ENCODE data around the gene RCOR1. TPM values are rescaled to one million over a fixed set of nuclear protein-coding genes. Genes with fewer than 3 reads are reported as not detected.

Gene RCOR1
- total RNA-seq, 1 experiment from 2014 or later: 33.6 TPM

DNA sequence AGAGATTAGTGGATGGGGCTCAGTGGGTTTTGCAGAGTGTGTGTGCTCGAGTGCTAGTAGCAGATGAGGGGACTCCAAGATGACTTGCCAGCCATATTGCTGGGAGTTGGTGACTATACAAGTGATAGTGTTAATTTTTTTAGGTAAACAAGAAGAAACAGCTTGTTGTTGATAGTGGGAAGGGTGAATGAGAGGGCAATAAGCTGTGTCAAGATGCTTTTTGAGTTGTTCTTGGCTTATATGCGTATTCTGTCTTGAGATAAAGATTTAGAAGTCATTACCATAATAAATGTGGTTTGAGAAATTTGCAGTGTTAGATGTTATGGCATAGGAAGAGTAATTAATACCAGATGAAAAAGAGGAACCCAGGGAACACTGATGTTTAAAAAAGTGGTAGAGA is 75.3 kb downstream of the RCOR1 start:
- Histone ChIP-seq H3K36me3 (ENCODE audit: control insufficient read depth, insufficient read depth, low read length) (no peaks in the 10 kb centered on the region), H3K27me3 (replicated peaks; ENCODE audit: control insufficient read depth, insufficient read depth, low read length) (no peaks in the 10 kb centered on the region), H3K4me1 (no peaks in the 10 kb centered on the region), H3K4me3 (ENCODE audit: low read depth, low read length) (no peak overlapping the region), H3K9me3 (no peaks in the 10 kb centered on the region)
- Mint-ChIP-seq H3K36me3 (ENCODE audit: insufficient read depth, unreplicated experiment) (no peaks in the 10 kb centered on the region), H3K27ac (ENCODE audit: unreplicated experiment) (no peak overlapping the region), H3K27me3 (ENCODE audit: insufficient read depth, unreplicated experiment) (no peaks in the 10 kb centered on the region), H3K4me1 (ENCODE audit: low read depth, unreplicated experiment) (peaks cover 7% of the 10 kb centered on the region), H3K4me3 (ENCODE audit: unreplicated experiment) (no peak overlapping the region), H3K9me3 (ENCODE audit: unreplicated experiment) (no peaks in the 10 kb centered on the region)
- ChIA-PET POLR2A (no interaction called here), CTCF (no interaction called here)
- intact Hi-C loops (cut with micrococcal nuclease; ENCODE audit: unreplicated experiment): no loop called here
- DNase-seq: no peak
- TF ChIP-seq, protein P1, sequence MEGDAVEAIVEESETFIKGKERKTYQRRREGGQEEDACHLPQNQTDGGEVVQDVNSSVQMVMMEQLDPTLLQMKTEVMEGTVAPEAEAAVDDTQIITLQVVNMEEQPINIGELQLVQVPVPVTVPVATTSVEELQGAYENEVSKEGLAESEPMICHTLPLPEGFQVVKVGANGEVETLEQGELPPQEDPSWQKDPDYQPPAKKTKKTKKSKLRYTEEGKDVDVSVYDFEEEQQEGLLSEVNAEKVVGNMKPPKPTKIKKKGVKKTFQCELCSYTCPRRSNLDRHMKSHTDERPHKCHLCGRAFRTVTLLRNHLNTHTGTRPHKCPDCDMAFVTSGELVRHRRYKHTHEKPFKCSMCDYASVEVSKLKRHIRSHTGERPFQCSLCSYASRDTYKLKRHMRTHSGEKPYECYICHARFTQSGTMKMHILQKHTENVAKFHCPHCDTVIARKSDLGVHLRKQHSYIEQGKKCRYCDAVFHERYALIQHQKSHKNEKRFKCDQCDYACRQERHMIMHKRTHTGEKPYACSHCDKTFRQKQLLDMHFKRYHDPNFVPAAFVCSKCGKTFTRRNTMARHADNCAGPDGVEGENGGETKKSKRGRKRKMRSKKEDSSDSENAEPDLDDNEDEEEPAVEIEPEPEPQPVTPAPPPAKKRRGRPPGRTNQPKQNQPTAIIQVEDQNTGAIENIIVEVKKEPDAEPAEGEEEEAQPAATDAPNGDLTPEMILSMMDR (IDR thresholded peaks at IDR 0.05; ENCODE audit: insufficient read depth in 1 of 2, low read depth in 1 of 2, low read length in 1 of 2, severe bottlenecking in 1 of 2, unreplicated experiment in 1 of 2): no peak
- BruUV-seq (replicated peaks): no TSS peak

DNA sequence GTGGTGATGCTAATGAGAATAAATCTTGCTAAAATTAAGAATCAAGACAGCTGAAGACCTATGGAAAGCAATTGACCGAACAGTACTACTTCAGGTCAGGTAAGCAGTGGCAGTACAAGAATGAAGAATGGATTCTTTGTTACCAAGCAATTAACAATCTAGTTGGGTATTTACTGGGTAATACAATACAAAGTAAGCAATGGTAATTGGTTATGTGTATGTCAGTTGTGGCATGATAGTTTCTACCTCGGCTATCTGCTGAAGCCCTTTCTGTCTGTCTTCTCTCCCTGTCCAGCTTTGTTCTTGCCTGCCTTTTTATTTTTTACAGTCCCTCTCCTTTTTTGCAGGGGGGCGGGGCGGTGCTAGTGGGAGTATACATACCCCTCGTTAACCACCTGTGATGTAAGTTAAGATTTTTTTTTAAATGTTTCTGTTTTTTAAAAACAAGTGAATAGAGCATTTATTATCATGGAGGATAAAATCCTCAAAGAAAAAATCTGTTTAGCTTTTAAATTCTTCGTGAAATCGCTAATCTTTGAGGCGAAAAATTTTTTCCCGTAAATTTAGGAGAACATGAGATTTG is 75.9 kb downstream of the RCOR1 start:
- ChIA-PET CTCF (no interaction called here), POLR2A (no interaction called here)
- Mint-ChIP-seq H3K4me3 (ENCODE audit: unreplicated experiment) (no peak overlapping the region), H3K27ac (ENCODE audit: unreplicated experiment) (no peak overlapping the region), H3K36me3 (ENCODE audit: insufficient read depth, unreplicated experiment) (no peaks in the 10 kb centered on the region), H3K4me1 (ENCODE audit: low read depth, unreplicated experiment) (peaks cover under 1% of the 10 kb centered on the region), H3K27me3 (ENCODE audit: insufficient read depth, unreplicated experiment) (no peaks in the 10 kb centered on the region), H3K9me3 (ENCODE audit: unreplicated experiment) (no peaks in the 10 kb centered on the region)
- intact Hi-C loops (cut with micrococcal nuclease; ENCODE audit: unreplicated experiment): no loop called here
- TF ChIP-seq, protein P1 (IDR thresholded peaks at IDR 0.05; ENCODE audit: insufficient read depth in 1 of 2, low read depth in 1 of 2, low read length in 1 of 2, severe bottlenecking in 1 of 2, unreplicated experiment in 1 of 2): no peak
- Histone ChIP-seq H3K4me3 (ENCODE audit: low read depth, low read length) (no peak overlapping the region), H3K27me3 (replicated peaks; ENCODE audit: control insufficient read depth, insufficient read depth, low read length) (no peaks in the 10 kb centered on the region), H3K36me3 (ENCODE audit: control insufficient read depth, insufficient read depth, low read length) (no peaks in the 10 kb centered on the region), H3K4me1 (no peaks in the 10 kb centered on the region), H3K9me3 (no peaks in the 10 kb centered on the region)
- no TSS peak for BruUV-seq (replicated peaks)
- DNase-seq: no peak

DNA sequence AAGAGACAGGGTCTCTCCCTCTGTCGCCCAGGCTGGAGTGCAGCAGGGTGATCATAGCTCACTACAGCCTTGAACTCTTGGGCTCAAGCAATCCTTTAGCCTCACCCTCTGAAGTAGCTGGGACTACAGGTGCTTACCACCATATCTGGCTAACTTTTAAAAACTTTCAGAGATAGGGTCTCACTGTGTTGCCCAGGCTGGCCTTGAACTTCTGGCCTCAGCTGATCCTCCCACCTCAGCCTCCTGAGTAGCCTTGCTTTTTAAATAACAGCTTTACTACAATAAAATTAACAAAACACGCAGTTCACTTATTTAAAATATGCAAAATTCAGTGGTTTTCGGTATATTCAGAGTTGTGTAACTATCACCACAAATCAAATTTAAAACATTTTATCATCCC is 79.0 kb downstream of the RCOR1 start:
- no peak for DNase-seq
- Mint-ChIP-seq H3K4me3 (ENCODE audit: unreplicated experiment) (no peak overlapping the region), H3K27ac (ENCODE audit: unreplicated experiment) (no peak overlapping the region), H3K27me3 (ENCODE audit: insufficient read depth, unreplicated experiment) (no peaks in the 10 kb centered on the region), H3K9me3 (ENCODE audit: unreplicated experiment) (no peaks in the 10 kb centered on the region), H3K36me3 (ENCODE audit: insufficient read depth, unreplicated experiment) (peaks cover 7% of the 10 kb centered on the region), H3K4me1 (ENCODE audit: low read depth, unreplicated experiment) (no peaks in the 10 kb centered on the region)
- BruUV-seq (replicated peaks): no TSS peak
- Histone ChIP-seq H3K9me3 (no peaks in the 10 kb centered on the region), H3K27me3 (replicated peaks; ENCODE audit: control insufficient read depth, insufficient read depth, low read length) (no peaks in the 10 kb centered on the region), H3K36me3 (ENCODE audit: control insufficient read depth, insufficient read depth, low read length) (no peaks in the 10 kb centered on the region), H3K4me1 (no peaks in the 10 kb centered on the region), H3K4me3 (ENCODE audit: low read depth, low read length) (no peak overlapping the region)
- POLR2A ChIA-PET: no interaction called here
- CTCF ChIA-PET: no interaction called here
- intact Hi-C loops (cut with micrococcal nuclease; ENCODE audit: unreplicated experiment): no loop called here
- TF ChIP-seq, protein P1 (IDR thresholded peaks at IDR 0.05; ENCODE audit: insufficient read depth in 1 of 2, low read depth in 1 of 2, low read length in 1 of 2, severe bottlenecking in 1 of 2, unreplicated experiment in 1 of 2): no peak
